Activated CD4-positive, alpha-beta T cell treated with anti-CD3 and anti-CD28 coated beads for 48 hours (primary cell): ENCODE results near the gene ZNF740.
"Not testable (repeated sequence)": the region's sequence is repeated elsewhere in the genome, so short reads cannot be mapped to it uniquely, and the experiment has no call there.

Source experiments
- DNase-seq: peaks from one replicate; pipeline ENCODE4 v3.0.0-alpha.2; 2020

ZNF740 gene

DNA sequence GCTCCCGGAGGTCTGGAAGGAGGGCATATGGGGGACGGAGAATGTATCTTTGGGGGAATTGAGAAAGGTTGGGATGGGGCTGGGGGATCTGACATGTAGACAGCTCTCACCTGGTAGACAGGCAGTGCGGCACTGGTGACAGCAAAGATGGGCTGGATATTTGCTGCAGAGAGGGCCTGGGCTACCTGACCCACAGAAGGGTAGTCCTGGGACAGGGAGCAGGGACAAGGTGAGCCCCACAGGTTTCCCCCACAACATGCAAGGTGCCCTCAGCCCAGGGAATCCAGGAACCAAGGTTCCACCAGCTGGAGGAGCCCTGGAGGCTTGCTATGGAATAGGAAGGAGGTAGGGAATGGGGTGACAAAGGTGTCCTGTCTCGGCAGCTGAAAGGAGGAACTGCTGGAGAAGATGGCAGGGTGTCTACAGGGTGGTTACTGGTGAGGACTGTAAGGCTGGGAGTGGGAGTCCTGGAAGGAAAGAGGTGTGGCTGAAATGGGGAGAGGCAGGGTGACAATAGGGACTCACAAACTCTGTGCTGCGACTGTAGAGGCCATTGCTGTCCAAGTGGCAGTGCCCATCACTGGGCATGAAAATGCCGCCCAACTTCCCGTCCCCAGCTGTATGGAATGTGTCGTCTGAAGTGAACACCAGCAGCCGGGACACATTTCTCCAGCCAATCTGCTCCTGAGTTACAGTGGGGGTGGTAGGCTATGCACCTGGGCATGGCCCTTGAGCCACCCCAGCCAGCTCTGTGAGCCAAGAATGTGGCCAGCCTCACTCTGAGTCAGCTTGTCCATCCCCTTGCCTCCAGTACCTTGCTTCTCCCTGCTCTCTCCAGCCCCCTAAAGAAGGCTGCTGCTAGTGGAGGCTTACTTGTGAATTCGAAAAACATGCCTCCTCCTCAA, 15.2 kb downstream of the ZNF740 start:
- no peak for DNase-seq

DNA sequence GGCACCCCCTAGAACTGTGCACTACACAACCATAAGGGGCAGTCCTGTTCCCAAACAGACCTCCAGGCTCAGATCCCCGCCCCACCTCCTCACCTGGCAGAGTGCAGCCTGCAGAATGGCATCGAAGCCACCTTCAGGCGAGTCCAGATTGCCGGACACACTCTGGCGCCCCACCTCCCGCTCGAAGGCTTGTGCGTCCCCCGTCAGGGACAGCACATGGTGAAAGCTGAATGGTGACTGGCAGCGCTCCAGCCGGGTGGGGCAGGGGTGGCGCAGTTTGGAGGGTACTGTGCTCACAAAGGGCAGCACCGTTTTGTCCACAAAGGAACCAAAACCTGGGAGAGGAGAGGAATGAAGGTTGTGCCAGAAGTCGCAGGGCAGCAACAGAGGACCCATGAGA, 16.0 kb downstream of the ZNF740 start:
- DNase-seq, result no peak

DNA sequence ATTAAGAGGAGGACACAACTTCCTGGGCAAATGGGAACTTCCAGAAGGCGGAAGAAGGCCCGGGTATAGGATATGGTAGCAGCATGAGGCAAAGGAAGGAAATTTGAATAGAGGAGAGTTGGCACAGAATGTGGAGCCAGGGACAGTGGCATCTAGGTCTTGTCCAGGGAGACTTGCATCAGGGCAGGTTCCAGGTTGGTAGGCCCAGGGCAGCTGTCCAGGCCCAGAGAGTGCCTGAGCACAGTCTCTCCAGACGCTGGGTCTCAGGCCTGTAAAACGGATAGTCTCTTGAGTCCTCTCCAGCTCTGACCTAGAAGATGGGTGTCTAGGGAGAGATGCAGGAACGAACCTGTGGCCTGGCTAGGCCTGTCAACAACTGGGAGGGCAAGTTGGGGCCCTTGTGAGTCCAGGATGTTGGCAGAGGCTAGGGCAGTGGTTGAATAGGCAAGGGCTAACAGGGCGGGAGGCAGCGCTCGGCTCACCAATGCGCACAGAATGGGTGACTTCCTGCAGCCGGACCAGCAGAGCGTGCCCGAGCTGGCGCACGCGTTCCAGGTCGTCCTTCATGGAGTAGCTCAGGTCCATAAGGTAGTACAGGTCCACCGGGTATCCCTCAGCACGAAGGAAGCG, 16.6 kb downstream of the ZNF740 start:
- no peak for DNase-seq

DNA sequence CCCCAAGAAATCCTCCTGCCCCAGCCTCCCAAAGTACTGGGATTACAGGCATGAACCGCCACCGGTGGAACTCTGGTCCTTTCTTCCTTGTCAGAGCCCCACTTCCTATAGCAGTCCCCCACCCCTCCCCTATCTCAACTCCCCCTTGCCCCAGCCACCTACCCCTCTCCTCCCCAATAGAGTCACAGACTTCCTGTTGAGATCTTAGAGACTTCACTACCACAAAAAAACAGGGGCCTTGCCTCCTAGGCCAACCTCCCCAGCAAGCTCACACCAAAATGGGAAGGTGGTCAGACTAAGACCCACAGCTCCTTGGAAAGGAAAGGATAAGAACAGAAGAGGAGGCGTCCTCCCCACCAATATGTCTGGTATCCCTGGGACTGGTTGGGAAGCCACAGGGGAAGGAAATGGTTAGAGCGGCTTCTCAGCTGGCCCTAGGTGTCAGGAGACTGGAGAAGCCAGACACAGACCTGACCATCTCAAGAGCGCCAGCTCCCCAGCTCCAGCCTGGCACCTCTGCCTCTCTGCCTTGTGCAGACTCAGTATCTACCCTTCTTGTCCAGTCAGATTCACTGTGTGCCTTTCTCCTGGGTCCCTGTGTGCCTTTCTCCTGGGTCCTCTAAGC, 18.1 kb downstream of the ZNF740 start:
- DNase-seq, result no peak

DNA sequence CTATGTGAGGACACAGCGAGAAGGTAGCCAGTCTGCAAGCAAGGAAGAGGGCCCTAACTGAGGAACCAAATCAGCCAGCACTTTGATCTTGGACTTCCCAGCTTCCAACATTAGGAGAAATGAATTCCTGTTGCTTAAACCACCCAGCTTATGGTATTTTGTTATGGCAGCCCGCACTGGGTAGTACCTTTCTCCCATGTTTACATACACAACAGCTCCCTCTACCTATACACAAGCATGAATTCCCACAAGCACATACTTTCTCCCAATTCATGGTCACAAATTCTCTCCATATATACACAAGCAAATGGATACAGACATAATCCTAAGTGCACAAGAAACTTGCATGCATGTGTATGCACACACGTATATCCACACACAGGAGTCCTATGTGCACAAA, 19.2 kb downstream of the ZNF740 start:
- no peak for DNase-seq

DNA sequence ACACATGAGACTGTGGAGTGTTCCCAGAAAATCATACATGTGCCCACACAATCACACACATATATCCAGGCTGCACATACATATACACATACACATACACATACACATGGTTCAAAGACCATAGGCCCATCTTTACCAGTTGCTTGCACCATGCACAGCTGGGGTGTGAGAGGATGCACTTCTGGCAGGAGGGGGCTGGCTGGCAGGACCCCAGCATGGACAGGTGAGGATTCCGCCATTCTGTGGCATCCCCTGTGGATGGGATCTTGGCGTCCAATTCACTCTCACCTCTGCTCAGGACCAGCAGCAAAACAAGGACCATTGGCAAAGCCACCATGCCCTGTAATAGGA, 19.6 kb downstream of the ZNF740 start:
- DNase-seq, result no peak

DNA sequence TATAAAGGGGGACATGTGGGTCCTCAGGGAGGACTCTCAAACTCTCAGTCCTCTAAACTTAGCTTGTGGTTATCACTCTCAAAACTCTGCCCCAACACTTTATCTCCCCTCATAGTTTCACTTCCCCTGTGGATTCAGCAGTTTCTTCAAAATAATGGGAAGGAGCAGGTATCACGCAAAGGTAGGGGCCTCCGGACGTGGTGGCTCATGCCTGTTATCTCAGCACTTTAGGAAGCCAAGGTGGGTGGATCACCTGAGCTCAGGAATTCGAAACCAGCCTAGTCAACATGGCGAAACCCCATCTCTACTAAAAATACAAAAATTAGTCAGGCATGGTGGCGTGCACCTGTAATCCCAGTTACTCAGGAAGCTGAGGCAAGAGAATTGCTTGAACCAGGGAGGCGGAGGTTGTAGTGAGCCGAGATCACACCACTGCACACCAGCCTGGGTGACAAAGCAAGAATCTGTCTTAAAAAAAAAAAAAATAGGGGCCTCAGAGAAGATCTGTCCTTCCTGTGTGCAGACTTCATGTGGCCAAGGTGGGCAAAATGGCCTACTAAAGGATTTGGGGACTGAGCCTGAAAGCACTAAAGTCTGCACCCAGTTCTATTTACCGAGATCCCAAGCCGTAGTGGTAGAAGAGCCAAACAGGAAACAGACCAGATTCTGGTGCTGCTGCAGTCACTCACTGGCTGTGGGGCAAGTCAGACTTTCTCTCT, 20.1 kb downstream of the ZNF740 start:
- DNase-seq, result peak; percentile 63

DNA sequence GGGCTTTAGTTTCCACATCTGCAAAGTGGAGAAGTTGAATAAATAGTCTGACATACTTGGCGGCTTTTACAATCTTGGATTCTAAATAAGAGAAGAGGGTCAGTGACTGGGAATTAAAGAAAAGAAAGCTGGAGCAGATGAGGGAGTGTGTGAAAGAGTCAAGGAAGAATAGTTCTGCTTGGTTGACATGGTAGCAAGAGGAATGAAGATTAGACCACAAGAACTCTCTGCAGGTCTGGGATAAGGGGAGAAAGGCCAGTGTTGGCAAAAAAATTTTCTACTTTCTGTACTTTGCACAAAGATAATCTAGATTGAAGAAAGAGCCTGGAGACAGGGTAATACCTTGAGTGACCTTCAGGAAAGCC, 20.6 kb downstream of the ZNF740 start:
- no peak for DNase-seq

DNA sequence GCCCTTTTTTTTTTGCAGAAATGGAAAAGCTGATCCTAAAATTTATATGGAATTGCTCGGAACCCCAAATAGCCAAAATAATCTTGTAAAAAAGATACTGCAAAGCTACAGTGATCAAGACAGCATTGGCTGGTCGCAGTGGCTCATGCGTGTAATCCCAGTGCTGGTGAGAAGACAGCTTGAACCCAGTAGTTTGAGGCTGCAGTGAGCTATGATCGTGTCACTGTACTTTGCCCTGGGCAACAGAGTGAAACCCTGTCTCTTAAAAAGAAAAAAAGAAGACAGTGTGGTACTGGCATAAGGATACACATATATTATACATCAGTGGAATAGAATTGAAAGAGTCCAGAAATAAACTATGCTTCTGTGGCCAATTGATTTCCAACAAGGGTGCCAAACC, 21.1 kb downstream of the ZNF740 start:
- no peak for DNase-seq

DNA sequence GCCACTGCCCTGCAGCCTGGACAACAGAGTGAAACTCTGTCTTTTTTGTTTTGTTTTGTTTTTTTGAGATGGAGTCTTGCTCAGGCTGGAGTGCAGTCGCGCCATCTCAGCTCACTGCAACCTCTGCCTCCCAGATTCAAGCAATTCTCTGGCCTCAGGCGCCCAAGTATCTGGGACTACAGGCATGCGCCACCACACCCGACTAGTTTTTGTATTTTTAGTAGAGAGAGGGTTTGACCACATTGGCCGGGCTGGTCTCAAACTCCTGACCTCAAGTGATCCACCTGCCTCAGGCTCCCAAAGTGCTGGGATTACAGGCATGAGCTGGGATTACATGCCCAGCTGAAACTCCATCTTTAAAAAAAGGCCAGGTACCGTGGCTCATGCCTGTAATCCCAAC, 21.8 kb downstream of the ZNF740 start:
- DNase-seq, result not testable (repeated sequence)

DNA sequence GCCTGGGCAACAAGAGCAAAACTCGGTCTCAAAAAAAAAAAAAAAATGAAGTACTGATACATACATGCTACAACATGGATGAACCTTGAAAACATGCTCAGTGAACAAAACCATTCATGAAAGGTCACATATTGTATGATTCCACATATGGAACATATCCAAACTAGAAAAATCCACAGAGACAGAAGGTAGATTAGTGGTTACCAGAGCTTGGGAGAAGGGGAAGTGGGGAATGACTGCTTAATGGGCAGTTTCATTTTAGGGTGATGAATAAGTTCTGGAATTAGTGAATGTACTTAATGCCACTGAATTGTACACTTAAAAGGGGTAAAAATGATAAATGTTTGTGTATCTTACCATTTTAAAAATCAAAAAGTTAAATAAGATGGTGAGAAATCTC, 23.8 kb downstream of the ZNF740 start:
- DNase-seq, result no peak

DNA sequence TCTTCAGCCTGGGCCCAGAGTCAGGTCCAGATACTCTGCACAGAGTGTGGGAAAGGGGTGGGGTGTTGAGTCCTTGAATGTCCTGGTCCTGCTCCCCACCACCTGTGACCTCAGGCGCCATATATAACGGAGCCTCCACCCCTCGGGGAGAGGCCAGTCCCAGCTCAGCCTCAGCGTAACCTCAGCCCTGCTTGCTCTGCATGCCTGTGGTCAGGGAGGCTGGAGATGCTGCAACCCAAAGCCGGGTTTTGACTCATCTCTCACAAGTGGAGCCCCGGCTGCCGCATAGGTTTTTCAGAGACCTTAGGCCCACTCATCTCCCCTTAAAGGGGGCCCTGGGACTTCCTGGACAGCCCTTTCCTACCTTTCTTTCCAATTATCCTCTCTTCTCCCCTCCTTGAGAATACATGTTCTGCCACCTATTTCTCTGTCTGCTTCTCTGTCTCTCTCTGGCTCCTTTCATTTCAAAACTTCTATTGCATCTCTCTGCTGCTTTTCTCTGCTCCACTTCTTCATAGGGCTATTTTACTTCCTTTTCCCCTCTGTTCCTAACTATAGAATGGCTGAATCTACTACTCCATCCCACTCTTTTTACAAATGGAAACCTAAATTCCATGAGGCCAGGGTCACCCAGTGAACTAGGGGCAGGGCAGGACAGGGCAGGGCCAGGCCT, 25.4 kb downstream of the ZNF740 start:
- peak; percentile 86 for DNase-seq

DNA sequence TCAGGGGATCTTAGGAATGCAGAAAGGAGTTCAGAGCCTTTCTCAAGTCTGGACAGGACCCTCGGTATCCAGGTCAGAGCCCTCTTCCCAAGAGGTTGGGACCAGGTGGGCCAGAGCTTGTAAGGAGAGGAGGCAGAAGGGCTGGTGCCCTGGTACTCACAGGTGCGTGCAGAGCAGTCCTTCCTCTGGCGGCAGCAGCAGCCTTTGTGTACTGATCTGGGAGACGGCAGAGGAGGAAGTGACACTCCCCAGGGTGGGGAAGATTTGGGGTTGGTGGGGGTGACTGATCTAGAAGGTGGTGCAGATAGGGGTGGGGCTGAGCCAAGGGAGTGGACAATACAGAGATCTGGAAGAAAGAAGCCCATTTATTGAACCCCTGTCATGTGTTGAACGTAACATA, 26.5 kb downstream of the ZNF740 start, which contains the start of gene ITGB7:
Gene ITGB7, minus strand, starts transcription at position 210 of the 400 bp plus-strand sequence. CDS start 6,808 bp downstream, outside the sequence.
- peak; percentile 67 for DNase-seq

DNA sequence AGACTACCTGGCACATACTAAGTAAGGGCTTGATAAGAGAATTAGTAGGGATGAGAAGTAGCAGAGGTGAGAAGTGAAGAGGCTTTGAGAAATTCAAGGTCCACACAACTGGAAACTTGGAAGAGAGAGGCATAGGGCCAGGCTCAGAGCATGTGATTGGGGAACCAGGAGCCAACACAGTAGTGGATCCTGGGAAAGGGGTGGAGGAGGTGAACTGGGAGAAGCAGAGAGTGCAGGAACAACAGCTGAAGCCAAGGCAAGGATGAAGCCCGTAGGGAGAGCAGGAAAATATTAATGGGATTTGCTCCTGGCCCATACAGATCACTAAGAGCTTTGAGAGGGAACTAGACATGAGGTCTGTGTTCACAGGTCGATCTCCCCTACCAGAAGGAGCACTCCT, 27.9 kb downstream of the ZNF740 start:
- DNase-seq, result no peak

DNA sequence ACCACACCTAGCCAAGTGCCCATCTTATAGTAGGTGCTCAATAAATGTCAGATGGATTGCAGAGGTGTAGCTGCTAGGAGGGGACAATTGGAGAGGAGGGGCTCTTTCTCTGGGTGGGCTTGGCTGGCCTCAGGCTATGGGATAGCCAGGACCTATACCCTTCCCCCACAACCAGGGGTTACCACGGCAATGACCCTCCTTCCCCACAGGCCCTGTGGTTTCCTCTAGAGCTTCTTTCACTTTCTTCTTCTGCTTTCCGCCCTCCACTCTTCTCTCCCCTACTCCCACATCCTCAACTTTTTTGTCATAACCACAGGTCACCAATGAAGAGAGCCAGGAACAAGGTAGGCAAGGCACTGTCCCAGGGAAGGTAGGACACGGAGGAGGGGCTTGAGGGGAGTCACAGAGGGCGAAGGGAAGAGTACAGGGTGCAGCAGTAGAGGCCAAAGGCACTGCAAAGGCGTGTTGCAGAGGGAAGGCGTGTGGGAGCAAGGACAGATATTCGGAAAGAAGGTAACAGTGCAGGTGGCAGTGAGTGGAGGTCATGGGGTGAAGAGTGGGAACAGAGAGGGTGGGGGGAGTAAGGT, 28.4 kb downstream of the ZNF740 start:
- DNase-seq, result peak; percentile 39

DNA sequence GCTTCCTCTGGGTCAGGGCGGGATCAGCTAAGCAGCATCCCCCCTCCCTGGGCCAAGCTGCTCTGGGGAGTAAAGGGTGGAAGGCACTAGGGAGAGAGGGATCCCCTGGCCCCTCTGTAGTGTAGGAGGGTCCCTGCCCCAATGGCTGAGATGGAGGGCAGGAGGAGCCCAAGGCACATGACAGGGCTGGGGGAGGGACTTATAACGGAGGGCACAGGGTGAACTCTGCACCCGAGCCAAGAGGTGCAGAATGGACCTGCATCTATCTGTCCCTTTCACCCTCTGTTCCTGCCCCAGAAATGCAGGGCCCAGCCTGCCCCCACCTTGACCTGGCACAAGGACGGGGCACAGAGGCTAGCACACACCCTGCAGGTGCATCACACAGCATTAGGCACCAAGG, 30.3 kb downstream of the ZNF740 start:
- DNase-seq, result no peak

DNA sequence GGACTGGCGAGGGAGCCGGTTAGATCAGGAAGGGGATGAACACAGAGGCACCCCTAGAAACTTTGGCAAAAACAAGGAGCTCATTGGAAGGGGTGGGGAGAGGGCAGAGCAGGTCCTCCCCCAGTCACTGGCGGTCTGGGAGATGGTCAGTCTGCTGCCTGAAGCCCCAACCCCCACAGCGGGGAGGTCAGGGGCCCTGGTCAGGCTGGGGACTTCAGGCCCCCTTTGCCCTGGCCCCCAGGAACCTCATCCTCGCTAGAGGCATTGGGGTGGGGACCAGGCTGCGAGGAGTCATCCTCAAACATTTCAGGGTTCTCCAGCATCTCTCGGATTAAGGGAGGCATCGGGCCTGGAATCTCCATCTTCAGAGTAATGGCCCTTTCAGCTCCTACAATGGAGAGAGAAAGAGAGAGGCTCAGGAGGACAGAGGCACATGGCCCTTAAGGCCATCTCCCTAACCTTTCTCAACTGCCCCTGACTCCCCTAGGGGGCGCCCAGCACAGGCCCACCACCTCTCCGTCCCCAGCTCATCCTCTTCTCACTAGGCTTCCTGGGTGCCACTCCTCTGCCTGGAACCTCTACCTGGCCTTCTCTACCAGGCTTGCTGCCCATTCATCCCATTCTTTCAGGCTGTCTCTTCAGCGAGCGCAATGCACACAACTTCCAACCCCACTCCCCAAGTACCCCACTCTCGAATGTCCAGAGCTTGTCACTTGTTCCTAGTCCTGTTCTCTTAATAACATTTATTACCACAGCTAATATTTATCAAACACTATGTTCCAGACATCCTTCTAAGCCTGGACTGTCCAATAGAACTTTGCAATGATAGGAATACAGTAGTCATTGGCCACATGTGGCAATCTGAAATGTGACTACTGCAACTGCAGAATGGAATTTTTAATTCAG, 31.2 kb downstream of the ZNF740 start:
- no peak for DNase-seq

DNA sequence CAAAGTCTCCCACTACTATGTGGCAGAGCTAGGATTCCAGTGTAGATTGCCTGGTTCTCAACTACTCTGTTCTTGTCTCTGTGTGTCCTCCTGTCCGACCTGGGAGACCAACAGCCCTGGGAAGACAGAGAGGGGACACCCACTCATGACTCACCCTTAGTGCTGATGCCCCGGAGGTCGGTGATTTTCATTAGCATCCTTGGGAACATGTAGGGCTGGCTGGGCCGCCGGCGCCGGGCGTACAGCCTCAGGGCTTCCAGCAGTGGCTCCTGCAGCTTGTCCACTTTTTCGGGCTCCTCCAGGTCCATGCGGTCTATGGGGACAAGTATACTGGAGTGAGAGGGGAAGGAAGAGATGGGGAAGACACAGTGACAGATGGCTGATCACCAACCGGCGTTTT, 32.4 kb downstream of the ZNF740 start:
- no peak for DNase-seq

DNA sequence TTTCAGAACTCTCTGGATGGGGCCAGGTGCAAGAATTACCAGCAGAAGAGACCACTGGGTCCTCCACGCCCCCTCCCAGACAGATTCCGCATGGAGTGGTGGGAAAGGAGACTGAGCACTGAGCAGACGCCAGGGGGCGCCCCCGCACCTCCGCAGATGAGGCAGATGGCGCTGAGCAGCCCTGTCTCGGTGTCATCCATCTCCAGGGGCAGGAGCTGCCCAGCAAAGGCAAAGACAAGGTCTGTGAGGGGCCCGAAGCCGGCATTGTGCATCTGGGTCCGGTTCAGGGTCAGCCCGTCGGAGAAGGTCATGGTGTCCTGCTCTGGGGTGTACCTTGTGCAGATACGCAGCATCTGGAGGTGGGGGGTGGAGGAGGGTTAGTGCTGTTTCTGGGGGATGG, 32.8 kb downstream of the ZNF740 start:
- peak; percentile 91 for DNase-seq

DNA sequence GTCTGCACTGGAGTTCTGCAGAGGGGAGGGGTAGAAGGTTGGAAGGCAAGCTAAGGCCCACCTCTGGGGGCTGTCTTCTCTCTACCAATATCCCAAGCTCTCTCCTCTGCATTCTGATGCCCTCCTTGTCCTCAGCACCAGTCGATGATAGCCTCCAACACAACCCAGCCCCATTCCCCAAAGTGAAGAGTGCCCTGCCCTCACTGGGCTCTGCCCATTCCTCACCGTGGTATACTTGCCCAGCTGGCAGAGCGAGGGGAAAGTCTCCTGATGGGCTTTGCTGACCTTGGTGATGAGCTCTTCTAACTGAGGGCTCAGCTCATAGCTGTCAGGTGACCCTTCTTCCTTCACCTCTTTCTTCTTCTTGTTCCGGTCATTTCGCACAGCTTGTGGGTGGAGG, 33.7 kb downstream of the ZNF740 start:
- no peak for DNase-seq
